ENCODE data around the gene DCTPP1. TPM values are rescaled to one million over a fixed set of nuclear protein-coding genes. Genes with fewer than 3 reads are reported as not detected.

The DCTPP1 gene
- total and polyA plus RNA-seq, 2 of the 13 experiments (the other 11 are each of a cell fraction or from before 2014, with no cell fraction given), result 54.8 to 74.4 TPM

DNA sequence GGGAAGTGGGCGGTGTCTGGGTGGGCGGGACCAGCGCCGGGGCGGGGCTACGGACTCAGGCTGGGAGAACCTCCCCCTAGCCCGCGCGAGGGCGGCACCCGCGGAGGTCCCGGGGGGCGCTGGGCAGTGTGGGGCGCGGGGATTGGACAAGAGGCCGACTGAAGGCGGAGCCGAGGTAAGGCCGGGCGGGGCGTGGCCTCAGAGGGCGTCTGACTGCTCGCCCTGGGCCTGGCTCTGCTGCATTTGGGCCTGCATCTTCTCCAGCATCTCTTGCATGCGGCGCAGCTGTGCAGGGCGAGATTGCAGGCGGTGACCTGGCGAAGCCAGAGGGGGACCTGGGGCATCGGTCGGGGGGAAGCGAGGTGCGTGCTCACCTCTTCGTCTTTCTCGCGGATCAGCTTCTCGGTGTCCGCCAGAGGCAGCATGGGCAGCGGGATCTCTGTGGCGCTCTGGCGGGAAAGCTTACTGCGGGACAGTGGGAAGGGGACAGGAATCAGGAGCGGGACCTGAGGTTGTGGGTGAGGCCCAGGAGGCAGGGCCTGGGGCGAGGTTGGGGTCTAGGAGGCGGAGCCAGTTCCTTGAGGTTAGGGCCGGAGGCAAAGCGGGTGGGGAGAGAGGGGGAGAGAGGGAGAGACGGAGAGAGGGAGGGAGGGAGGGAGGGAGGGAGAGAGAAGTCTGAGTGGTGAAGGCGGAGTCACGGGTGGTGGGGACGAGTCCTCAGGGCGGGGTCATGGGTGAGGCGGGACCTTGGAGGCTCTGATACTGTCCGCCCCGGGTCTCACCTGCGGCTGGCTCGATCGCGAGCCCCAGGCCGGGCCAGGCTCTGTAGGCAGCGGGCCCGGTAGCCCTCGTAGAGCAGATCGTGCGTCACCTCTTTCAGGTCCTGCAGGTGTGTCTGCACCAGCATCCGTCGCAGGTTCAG, 51.3 kb downstream of the DCTPP1 start (continued):
- TF ChIP-seq ZNF33A (CRISPR knock-in tag; IDR thresholded peaks at IDR 0.05; ENCODE audit: borderline replicate concordance), result no peak
- TF ChIP-seq, protein P1, sequence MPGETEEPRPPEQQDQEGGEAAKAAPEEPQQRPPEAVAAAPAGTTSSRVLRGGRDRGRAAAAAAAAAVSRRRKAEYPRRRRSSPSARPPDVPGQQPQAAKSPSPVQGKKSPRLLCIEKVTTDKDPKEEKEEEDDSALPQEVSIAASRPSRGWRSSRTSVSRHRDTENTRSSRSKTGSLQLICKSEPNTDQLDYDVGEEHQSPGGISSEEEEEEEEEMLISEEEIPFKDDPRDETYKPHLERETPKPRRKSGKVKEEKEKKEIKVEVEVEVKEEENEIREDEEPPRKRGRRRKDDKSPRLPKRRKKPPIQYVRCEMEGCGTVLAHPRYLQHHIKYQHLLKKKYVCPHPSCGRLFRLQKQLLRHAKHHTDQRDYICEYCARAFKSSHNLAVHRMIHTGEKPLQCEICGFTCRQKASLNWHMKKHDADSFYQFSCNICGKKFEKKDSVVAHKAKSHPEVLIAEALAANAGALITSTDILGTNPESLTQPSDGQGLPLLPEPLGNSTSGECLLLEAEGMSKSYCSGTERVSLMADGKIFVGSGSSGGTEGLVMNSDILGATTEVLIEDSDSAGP (CRISPR knock-in tag; IDR thresholded peaks at IDR 0.05; ENCODE audit: borderline replicate concordance), result peak; percentile 83
- TF ChIP-seq FOXO1 (CRISPR knock-in tag; IDR thresholded peaks at IDR 0.05), result peak; percentile 48
- TF ChIP-seq SALL1 (CRISPR knock-in tag; IDR thresholded peaks at IDR 0.05), result peak; percentile 68
- TF ChIP-seq ZNF746 (CRISPR knock-in tag; IDR thresholded peaks at IDR 0.05), result peak; percentile 99
- no peak for TF ChIP-seq KDM1A (CRISPR knock-in tag; IDR thresholded peaks at IDR 0.05)
- TF ChIP-seq, protein P2, sequence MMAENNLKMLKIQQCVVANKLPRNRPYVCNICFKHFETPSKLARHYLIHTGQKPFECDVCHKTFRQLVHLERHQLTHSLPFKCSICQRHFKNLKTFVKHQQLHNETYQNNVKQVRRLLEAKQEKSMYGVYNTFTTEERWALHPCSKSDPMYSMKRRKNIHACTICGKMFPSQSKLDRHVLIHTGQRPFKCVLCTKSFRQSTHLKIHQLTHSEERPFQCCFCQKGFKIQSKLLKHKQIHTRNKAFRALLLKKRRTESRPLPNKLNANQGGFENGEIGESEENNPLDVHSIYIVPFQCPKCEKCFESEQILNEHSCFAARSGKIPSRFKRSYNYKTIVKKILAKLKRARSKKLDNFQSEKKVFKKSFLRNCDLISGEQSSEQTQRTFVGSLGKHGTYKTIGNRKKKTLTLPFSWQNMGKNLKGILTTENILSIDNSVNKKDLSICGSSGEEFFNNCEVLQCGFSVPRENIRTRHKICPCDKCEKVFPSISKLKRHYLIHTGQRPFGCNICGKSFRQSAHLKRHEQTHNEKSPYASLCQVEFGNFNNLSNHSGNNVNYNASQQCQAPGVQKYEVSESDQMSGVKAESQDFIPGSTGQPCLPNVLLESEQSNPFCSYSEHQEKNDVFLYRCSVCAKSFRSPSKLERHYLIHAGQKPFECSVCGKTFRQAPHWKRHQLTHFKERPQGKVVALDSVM (CRISPR knock-in tag; IDR thresholded peaks at IDR 0.05), result peak; percentile 49; the same call in 1 of the 2 replicates
- TF ChIP-seq, protein P3, sequence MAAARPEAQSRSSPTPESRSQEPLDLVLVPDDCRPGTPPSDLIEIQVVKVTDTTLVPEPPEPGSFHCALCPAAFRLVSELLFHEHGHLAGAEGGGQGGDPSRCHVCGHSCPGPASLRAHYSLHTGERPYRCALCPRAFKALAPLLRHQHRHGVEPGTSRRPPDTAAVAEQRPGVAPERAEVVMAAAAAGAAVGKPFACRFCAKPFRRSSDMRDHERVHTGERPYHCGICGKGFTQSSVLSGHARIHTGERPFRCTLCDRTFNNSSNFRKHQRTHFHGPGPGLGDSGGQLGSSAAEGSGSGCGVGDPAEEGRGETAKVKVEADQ (CRISPR knock-in tag; IDR thresholded peaks at IDR 0.05; ENCODE audit: borderline replicate concordance), result no peak; the same call in 1 of the 2 replicates
- 0 out of 2 replicates have a peak, but pooled peaks have one; percentile 55 for TF ChIP-seq CENPT (CRISPR knock-in tag; IDR thresholded peaks at IDR 0.05; ENCODE audit: low read depth)
- peak; percentile 21; the same call in 1 of the 2 replicates for TF ChIP-seq ZNF724P (CRISPR knock-in tag; IDR thresholded peaks at IDR 0.05; ENCODE audit: borderline replicate concordance)
- 0 out of 2 replicates have a peak, but pooled peaks have one; percentile 17 for TF ChIP-seq RFXANK (CRISPR knock-in tag; IDR thresholded peaks at IDR 0.05)
- no peak; the same call in 1 of the 2 replicates for TF ChIP-seq ZNF253 (CRISPR knock-in tag; IDR thresholded peaks at IDR 0.05; ENCODE audit: borderline replicate concordance)
- TF ChIP-seq, protein P4, sequence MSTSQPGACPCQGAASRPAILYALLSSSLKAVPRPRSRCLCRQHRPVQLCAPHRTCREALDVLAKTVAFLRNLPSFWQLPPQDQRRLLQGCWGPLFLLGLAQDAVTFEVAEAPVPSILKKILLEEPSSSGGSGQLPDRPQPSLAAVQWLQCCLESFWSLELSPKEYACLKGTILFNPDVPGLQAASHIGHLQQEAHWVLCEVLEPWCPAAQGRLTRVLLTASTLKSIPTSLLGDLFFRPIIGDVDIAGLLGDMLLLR (CRISPR knock-in tag; IDR thresholded peaks at IDR 0.05), result peak; percentile 89; the same call in 1 of the 2 replicates
- TF ChIP-seq, protein P5, sequence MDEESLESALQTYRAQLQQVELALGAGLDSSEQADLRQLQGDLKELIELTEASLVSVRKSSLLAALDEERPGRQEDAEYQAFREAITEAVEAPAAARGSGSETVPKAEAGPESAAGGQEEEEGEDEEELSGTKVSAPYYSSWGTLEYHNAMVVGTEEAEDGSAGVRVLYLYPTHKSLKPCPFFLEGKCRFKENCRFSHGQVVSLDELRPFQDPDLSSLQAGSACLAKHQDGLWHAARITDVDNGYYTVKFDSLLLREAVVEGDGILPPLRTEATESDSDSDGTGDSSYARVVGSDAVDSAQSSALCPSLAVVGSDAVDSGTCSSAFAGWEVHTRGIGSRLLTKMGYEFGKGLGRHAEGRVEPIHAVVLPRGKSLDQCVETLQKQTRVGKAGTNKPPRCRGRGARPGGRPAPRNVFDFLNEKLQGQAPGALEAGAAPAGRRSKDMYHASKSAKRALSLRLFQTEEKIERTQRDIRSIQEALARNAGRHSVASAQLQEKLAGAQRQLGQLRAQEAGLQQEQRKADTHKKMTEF (CRISPR knock-in tag; IDR thresholded peaks at IDR 0.05), result peak; percentile 83
- TF ChIP-seq FOXM1 (CRISPR knock-in tag; IDR thresholded peaks at IDR 0.05), result peak; percentile 53; the same call in 1 of the 2 replicates
- TF ChIP-seq, protein P6, sequence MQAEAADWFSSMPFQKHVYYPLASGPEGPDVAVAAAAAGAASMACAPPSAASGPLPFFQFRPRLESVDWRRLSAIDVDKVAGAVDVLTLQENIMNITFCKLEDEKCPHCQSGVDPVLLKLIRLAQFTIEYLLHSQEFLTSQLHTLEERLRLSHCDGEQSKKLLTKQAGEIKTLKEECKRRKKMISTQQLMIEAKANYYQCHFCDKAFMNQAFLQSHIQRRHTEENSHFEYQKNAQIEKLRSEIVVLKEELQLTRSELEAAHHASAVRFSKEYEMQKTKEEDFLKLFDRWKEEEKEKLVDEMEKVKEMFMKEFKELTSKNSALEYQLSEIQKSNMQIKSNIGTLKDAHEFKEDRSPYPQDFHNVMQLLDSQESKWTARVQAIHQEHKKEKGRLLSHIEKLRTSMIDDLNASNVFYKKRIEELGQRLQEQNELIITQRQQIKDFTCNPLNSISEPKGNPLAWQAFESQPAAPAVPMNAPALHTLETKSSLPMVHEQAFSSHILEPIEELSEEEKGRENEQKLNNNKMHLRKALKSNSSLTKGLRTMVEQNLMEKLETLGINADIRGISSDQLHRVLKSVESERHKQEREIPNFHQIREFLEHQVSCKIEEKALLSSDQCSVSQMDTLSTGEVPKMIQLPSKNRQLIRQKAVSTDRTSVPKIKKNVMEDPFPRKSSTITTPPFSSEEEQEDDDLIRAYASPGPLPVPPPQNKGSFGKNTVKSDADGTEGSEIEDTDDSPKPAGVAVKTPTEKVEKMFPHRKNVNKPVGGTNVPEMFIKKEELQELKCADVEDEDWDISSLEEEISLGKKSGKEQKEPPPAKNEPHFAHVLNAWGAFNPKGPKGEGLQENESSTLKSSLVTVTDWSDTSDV (CRISPR knock-in tag; IDR thresholded peaks at IDR 0.05), result 0 out of 2 replicates have a peak, but pooled peaks have one; percentile 72
- peak; percentile 82 for TF ChIP-seq JUND (CRISPR knock-in tag; IDR thresholded peaks at IDR 0.05)

Measured in HepG2 (cell line).